Esophagus muscularis mucosa (tissue), 4 donors: ENCODE data around the gene TM4SF5.

Experiments
- CTCF ChIP-seq, 3 experiments: fragments of 200-600 bp in 2 of 3; fragments of 450-650 bp in 1 of 3; sonication (generic) in 2 of 3; IDR thresholded peaks; one replicate each; pipeline ENCODE4 v1.5.1; 2017 to 2019; ENCODE audit warnings: antibody characterized with exemption in 3 of 3, mild to moderate bottlenecking in 2 of 3, moderate library complexity in 1 of 3
- EP300 ChIP-seq: sonication (generic); formaldehyde crosslinking; IDR thresholded peaks from one replicate; pipeline ENCODE4 v1.6.1; 2017; ENCODE audit warnings: antibody characterized with exemption
- POLR2A ChIP-seq: fragments of 450-650 bp; IDR thresholded peaks from one replicate; pipeline ENCODE4 v1.6.1; 2017; ENCODE audit warnings: antibody characterized with exemption, moderate library complexity, mild to moderate bottlenecking, low read depth
- POLR2AphosphoS5 ChIP-seq, 2 donors: sonication (generic); formaldehyde crosslinking; IDR thresholded peaks; one replicate each; pipeline ENCODE4 v1.6.1; 2017; ENCODE audit warnings: antibody characterized with exemption in 2 of 2

GRCh38 chr17:4733073-4733531, 38.6 kb upstream of the TM4SF5 start:
- no peak for TF ChIP-seq POLR2AphosphoS5 (IDR thresholded peaks at IDR 0.05)
- peak in 1 of 3 experiments; percentile 8 for TF ChIP-seq CTCF (IDR thresholded peaks at IDR 0.05)
- TF ChIP-seq EP300: no peak
- no peak for TF ChIP-seq POLR2A
